HL-60 (cell line): ENCODE data around the gene DCXR.

Experiments used
- DNase-seq, 2 experiments: peaks; one replicate each; pipeline ENCODE4 v3.0.0-alpha.2; 2010 to 2020; ENCODE audit warnings: low read depth in 1 of 2, low spot score in 1 of 2
- H3K27ac ChIP-seq: fragments of 250-450 bp; sonication (Bioruptor Pico); replicated peaks from 2 replicates; pipeline ENCODE4 v1.5.1; 2020; ENCODE audit warnings: mild to moderate bottlenecking, moderate library complexity
- H3K27me3 ChIP-seq: fragments of 250-450 bp; sonication (Bioruptor Pico); 2 replicates; pipeline ENCODE4 v1.5.1; 2021; ENCODE audit warnings: mild to moderate bottlenecking, moderate library complexity; ENCODE audit not compliant: insufficient read depth, poor library complexity, severe bottlenecking
- H3K4me3 ChIP-seq: replicated peaks from 2 replicates; pipeline ENCODE4 v1.5.1; 2011; ENCODE audit warnings: mild to moderate bottlenecking, control low read depth, low read length; ENCODE audit not compliant: insufficient read depth
- CTCF ChIP-seq: IDR thresholded peaks from one replicate; pipeline ENCODE4 v1.5.1; 2011; ENCODE audit warnings: low read length, control low read depth, inconsistent platforms; ENCODE audit not compliant: insufficient read depth
- GABPA ChIP-seq: IDR thresholded peaks from 2 replicates; pipeline ENCODE4 v1.6.1; 2012; ENCODE audit warnings: low read depth
- POLR2AphosphoS5 ChIP-seq: IDR thresholded peaks from 2 replicates; pipeline ENCODE4 v1.6.1; 2012; ENCODE audit warnings: low read depth
- REST ChIP-seq: IDR thresholded peaks from 2 replicates; pipeline ENCODE4 v1.6.1; 2012; ENCODE audit warnings: low read depth; ENCODE audit not compliant: insufficient replicate concordance
- SPI1 ChIP-seq: IDR thresholded peaks from 2 replicates; pipeline ENCODE4 v1.6.1; 2012; ENCODE audit warnings: low read depth, mild to moderate bottlenecking, borderline replicate concordance

Gene DCXR

GRCh38 chr17:82046903-82047302 is 9.4 kb upstream of the DCXR start:
- no peaks in the 10 kb centered on the region for H3K27me3 ChIP-seq
- H3K27ac ChIP-seq: no peak overlapping the region
- no peak for TF ChIP-seq CTCF
- DNase-seq: no peak
- no peak overlapping the region for H3K4me3 ChIP-seq

- no peak for TF ChIP-seq REST
- no peak for TF ChIP-seq SPI1
- TF ChIP-seq CTCF: no peak
- H3K4me3 ChIP-seq: no peak overlapping the region
- DNase-seq: no peak
- H3K27ac ChIP-seq: no peak overlapping the region
- H3K27me3 ChIP-seq: no peaks in the 10 kb centered on the region
These were observed 8.5 kb upstream of the DCXR start for GRCh38 chr17:82045936-82046484.

GRCh38 chr17:82043507-82043906 is 6.0 kb upstream of the DCXR start:
- no peak for DNase-seq
- Histone ChIP-seq H3K4me3 (no peak overlapping the region), H3K27me3 (no peaks in the 10 kb centered on the region), H3K27ac (no peak overlapping the region)
- no peak for TF ChIP-seq REST
- TF ChIP-seq GABPA: no peak
- TF ChIP-seq CTCF: no peak
- no peak for TF ChIP-seq SPI1
- TF ChIP-seq POLR2AphosphoS5: no peak

GRCh38 chr17:82042649-82043048 is 5.2 kb upstream of the DCXR start:
- no peak overlapping the region for H3K4me3 ChIP-seq
- no peak for DNase-seq
- H3K27me3 ChIP-seq: no peaks in the 10 kb centered on the region
- TF ChIP-seq GABPA (no peak), REST (no peak), POLR2AphosphoS5 (no peak), SPI1 (no peak), CTCF (no peak)
- no peak overlapping the region for H3K27ac ChIP-seq
